ENCODE results near the gene TFEC.
A peak's percentile ranks its signal among the peaks of the same experiment; 100 is the strongest.
"Not testable (repeated sequence)": the region's sequence is repeated elsewhere in the genome, so short reads cannot be mapped to it uniquely, and the experiment has no call there.

TFEC gene, protein sequence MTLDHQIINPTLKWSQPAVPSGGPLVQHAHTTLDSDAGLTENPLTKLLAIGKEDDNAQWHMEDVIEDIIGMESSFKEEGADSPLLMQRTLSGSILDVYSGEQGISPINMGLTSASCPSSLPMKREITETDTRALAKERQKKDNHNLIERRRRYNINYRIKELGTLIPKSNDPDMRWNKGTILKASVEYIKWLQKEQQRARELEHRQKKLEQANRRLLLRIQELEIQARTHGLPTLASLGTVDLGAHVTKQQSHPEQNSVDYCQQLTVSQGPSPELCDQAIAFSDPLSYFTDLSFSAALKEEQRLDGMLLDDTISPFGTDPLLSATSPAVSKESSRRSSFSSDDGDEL

DNA sequence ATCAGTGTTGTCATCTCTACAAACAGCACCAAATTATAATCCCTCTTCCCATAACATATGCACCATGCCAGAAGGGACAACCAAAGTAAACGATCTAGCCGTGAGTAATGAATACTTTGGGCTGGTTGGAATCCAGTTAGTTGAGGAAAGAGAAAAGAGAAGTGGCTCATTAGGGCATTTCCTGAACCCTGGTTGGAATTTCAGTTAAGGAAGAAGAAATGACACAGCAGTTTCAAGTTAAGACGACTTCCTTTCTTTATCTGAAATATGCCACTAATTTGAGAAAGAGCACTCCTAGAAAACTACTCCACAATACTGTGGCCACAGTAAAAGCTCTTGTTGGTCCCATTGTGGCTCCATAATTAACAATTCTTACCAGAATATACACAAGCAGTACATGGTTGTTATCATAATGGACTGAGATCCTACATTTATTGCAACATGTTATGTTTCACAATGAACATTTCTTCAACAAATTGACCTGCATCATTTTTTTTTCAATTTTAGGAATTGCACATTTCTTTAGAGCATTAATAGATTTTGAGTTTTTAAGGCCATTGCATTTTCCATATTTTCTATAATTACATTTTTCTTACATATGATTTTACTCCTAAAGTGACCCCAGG lies at the start of gene TFEC:
Gene TFEC (minus strand): TSS at position 113 of the 626 bp plus-strand sequence. CDS start 46,322 bp downstream, outside the sequence.
- DNase-seq: no peak

DNA sequence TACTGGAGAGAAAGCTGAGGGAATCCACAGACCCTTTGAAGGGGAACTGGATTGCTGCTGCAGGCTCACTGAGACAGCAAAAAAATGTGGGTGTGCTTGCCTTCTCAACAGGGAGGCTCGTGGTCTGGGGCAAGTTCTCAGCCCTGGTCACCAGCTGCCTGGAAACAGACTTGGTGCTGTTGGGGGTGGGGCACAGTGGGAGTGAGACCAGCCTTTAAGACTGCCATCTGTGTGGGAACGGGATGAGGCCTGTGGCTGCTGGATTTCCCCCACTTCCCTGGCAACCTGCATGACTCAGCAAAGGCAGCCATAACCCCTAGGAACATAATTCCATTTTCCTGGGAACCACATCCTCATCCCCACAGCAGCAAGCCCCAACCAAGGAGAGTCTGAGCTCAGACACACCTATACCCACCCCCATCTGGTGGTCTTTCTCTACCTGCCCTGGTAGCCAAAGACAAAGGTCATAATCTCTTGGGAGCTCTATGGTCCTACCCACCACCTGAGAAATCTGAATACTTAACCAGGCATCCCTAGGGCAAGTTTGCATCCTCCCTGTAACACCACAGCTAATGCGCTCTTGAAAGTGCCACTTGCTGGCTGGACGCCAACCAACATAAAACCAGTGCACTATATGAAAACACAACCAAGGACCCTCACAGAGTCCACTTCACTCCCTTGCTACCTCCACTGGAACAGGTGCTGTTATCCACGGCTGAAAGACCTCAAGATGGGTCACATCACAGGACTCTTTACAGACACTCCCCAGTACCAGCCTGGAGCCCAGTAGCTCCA lies 45.0 kb upstream of the TFEC start:
- peak; percentile 9 for DNase-seq

DNA sequence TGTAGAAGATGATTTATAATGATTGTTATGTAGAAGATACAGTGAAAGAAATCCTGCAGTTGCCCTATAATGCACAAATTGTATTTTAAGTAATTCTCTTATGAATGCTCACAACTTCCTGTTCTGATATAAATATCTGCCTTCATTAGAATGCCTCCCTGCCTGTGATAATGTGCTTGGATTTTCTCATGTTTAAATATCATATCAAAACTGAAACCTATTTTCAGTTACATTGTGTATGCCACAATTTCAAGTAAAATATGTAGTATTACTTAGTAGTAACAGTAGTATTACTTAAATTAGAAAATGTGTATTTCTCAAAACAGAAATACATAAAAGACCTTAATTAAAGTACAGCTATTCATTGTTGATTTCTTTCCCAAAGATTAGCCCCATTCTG lies 41.1 kb upstream of the TFEC start:
- no peak for DNase-seq

DNA sequence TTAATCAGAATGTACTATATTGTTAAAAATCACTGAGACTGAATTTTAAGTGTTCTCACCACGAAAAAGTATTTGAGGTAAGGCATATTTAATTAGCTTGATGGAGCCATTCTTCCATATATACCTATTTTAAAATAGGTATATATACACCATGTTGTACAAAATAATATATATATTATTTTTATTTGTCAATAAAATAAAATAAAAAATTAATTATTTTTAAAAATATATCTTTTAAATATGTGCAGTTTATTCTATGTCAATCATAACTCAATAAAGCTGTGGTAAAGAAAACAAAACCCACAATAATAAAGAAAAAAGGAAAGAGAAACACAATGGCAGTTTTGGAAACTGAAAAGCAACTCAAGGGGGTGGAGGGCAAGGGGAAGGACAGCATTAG lies 33.6 kb upstream of the TFEC start:
- DNase-seq: no peak

DNA sequence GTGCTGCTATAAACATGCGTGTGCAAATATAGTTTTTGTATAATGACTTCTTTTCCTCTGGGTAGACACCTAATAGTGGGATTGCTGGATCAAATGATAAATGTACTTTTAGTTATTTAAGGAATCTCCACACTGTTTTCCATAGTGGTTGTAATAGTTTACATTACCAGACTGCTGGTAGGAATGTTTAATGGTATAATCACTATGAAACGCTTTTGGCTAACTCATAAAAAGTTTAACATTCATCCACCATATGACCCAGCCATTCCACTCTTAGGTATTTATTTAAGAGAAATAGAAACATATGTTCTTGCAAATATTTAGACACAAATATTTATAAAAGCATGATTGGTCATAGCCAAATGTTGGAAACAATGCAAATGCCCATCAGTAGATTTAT lies 32.1 kb upstream of the TFEC start:
- no peak for DNase-seq

DNA sequence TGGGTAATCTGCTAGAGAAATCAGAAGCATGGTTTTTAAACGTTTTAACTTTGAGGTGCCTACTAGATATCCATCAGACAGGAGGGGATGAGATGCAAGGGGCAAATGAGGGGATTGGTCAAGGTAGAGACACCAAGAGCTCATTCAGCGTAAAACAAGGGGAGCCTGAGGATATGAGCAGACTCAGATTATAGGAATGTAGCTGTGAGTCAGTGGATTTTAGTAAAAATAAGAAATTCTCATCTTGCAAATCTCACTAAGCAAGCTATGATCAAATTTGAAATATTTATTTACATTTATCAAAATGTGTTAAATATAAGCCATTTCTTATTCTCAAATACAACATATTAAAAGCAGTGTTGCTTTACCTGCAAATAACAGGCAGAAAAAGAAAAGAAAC lies 21.4 kb upstream of the TFEC start:
- no peak for DNase-seq

DNA sequence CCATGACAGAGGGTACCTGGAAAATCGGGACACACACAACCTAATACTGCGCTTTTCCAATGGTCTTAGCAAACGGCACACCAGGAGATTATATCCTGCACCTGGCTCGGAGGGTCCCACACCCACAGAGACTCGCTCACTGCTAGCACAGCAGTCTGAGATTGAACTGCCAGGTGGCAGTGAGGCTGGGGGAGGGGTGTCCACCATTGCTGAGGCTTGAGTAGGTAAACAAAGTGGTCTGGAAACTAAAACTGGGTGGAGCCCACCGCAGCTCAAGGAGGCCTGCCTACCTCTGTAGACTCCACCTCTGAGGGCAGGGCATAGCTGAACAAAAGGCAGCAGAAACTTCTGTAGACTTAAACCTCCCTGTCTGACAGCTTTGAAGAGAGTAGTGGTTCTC lies 16.7 kb upstream of the TFEC start:
- DNase-seq: not testable (repeated sequence)

DNA sequence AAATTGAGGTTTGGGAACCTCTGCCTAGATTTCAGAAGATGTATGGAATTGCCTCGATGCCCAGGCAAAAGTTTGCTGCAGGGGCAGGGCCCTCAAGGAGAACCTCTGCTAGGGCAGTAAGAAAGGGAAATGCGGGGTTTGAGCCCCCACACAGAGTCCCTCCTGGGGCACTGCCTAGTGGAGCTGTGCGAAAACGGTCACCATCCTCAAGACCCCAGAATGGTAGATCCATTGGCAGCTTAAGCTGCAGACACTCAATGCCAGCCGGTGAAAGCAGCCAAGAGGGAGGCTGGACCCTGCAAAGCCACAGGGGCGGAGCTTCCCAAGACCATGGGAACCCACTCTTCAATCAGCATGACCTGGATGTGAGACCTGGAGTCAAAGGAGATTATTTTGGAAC lies 15.0 kb upstream of the TFEC start:
- no peak for DNase-seq

DNA sequence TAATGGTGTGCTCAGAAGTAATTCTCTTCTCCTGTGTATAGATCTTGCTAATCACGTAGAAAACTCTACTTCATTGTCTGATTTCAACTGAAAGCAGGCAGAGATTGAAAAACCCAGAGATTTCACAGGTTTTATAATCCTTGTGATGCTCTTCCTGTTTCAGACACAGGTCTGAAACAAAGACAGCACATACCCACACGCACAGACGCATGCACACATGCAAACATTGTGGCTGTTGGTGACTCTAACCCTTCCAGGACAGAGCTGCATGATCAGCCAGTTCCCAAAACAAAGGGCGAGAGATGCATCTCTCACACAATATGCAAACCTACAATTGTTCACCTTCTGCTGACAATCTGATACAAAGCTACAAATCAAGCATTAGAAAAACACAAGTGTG lies 11.1 kb upstream of the TFEC start:
- no peak for DNase-seq

DNA sequence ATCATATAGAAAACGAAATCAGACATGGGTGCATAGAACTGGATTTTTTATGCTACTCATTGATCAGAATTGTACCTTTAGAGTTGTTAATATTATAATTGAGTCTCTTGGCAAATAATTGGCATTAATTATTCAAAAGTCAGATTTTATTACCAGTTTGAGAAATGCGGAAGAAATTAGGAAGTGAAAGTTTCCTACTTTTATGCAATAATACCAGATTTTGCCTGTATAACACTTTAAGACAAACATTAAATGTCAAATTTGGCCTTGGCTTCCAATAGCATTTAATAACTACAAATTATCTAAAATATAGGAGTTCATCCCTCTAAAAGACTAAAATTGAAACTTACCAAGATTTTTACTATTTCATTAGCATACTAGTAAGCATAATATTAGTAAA lies 6.8 kb upstream of the TFEC start:
- no peak for DNase-seq

DNA sequence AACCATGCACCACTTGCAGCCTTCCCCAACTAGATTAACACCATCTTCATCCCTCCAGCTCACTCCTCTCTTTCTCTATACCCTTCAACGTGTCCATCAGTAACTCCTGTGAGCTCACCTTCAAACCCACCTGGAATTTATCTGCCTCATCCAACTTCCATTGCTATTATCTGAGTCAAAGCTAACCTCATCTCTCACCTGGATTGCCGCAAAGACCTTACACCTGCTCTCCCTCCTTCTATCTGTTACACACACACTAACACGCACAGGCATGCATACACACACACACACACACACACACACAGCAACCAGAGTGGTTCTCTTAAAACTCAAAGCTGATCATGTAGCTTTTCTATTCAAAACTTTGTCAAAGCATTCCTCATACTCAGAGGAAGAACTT lies 3.8 kb upstream of the TFEC start:
- no peak for DNase-seq

DNA sequence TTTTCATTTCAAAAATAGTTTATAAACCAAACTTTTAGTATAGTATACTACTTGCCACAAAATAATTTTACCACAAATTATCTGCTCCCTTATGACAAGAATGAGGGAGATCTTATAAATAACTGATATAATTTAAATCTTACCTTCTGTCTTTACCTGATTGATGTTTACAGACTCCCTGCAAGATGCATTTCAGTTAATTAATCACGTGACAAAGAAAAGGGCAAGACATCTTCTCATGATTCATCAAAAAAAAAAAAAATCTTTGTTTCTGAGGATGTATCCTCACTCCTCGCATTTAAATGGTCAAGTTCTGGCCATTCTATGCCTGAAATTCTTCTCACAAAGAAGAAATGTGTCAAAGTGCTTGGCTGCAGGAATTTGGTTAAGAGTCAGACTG lies 2.3 kb upstream of the TFEC start:
- DNase-seq: no peak

DNA sequence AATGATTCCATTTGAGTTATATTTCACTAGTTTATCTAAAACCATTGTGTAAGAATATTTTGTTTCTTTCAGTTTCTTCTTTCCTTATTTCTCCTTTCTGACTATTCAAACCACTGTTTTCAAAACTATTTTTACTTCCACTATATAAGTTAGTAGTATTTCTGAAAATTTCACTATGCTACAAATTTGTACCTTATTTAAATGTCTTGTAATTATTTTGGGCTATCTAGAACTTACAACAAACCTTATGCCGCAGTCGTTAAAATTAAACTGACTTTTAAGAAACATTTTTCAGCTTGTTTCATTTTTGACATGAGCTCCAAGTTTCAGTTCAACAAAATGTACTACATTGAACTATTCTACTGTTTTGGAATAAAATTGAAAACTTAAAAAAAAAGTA lies 1.8 kb downstream of the TFEC start:
- DNase-seq: no peak

DNA sequence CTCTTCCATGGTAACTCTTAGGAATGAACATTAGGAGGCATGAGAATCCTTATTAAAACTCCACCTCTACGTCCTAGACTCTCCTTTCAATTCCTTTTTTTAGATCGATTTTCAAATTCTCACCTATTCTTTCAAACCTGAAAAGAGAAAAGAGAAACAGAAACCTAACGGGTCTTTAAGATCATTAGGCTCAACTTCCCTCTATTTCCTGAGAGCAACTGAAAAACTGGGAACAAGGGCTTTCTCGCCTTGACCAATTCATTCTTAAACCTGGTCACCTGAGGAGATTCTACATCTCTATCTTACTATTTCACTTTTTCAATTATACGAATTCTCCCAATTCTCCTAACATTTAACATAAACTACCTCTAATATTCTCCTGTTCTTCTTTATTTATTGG lies 2.8 kb downstream of the TFEC start:
- DNase-seq: no peak

DNA sequence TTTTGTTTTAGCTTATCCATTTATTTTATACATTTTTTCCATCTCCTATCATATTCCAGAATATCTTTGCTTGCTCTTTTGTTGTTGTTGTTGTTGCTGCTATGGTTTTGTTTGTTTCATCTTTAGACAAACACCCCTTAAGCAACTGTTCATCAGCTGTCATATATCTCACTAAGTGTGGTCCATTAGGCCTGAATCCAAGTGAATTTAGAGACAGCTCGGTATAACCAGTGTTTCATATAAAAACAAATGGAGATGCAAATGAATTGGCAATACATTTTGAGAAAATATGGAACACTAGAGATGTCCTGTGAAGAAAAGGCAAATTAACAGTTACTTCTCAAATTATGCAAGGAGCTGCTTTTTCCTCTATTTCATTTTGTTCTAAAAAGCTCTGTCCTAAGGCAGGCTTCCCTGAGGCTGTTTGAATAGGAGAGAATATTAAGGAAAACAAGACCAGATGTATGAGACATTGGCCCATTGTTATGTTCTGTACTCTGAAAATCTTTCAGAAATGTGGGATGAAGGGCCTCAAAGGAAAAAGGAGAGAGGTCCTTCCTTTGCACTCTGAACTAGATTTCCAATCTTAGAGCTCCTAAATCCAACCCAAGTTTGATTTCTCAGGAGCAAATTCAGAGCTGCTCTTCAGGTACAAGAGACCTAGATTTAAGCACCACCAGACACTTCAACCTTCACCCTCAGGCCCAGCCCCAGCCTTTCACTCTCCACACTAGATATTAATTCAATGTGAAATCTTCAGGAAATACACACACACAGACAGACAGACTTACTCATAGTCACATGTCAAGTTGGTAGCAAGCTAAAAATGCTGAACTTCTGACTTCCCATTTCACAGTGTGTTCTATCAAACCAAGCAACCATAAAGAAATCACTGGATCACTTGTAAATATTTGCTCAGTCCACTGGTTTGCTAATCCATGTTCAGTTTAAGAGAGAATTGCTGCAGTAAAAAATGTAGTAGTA lies 5.4 kb downstream of the TFEC start:
- DNase-seq: no peak

DNA sequence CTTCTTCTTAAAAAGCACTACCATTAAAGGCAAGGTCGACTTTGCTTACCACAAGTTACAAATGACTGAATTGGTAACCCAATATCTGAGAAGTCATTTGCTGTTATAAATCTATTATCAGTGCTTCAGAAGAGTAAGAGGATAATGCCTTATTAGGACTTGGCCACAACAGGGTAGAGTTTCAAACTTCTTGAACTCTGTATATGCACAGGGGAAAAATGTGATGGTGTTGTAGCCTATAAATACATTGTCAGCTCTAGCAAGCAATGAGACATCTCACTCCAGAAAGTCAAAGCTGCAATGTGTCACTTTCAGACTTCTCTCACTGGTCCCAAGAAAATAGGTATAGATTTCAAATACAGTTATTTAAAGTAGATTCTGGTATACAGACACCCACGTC lies 9.3 kb downstream of the TFEC start:
- no peak for DNase-seq

DNA sequence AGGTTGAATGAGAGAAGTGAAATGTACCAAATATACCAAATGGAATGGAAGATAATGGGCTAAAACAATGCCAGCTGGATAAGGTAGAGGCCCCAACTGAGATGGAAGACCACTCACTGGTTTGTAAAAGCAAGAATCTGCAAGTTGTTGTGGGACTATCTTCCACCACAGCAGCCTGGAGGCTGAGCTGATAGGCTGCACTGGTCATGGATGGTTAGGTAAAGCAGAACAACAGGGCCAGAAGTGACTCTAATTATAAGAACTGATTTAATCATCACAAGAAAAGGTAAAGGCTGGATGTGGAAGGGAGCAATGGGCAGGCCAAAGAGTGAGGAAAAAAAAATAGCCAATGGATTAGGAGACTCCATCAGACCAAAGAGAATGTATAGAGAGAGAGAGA lies 11.8 kb downstream of the TFEC start:
- no peak for DNase-seq

DNA sequence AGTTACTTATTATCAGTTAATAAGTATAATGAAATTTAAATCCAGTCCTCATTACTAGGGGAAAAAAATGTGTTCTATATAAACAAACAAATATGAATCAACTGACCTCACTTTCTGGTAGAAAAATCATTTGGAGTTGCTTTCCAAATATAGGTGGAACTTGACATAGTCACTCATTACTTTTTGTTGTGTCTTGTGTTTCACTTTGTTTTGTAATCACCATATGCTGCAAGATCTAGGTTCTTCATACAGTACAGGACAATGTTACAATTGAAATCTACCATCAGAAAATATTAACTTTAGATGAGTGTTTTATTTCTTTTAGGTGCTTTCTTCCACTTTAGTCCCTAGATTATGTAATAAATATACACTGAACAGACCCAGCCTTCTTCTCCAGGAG lies 16.9 kb downstream of the TFEC start:
- no peak for DNase-seq

DNA sequence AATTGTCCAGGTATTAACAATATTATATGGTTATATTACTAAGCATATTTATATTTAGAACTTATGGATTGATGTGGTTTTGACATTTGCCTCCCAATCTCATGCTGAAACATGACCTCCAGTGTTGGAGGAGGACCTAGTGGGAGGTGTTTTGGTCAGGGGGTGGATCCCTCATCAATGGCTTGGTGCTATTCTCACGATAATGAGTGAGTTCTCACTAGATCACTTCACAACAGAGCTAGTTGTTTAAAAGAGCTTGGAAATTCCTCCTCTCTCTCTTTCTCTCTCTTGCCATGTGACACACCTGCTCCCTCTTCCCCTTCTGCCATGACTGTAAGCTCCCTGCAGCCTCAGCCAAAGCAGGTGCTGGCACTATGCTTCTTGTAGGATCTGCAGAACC lies 19.0 kb downstream of the TFEC start:
- DNase-seq: no peak

DNA sequence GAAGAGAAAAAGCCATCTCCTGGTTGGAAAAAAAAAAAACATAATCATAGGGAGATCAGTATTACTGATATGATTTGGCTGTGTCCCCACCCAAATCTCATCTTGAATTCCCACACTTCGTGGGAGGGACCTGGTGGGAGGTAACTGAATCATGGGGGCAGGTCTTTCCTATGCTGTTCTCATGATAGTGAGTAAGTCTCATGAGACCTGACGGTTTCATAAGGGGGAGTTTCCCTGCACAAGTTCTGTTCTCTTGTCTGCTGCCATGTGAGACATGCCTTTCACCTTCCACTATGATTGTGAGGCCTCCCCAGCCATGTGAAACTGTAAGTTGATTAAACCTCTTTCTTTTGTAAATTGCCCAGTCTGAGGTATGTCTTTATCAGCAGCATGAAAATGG lies 25.8 kb downstream of the TFEC start:
- not testable (repeated sequence) for DNase-seq

DNA sequence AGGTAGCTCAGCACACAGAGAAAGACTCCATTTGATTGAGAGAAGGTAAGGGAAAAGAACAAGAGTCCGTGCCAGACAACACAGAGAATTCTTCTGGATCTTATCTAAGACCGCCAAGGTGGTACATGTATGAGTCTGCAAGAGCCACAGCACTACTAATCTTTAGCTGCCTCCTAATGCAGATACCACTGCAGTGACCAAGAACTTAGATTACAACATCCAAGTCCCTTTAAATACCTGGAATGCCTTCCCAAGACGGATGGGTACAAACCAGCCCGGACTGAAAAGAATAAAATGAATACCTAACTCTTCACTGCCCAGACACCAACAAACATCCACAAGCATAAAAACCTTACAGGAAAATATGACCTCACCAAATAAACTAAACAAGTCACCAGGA lies 33.3 kb downstream of the TFEC start:
- no peak for DNase-seq

DNA sequence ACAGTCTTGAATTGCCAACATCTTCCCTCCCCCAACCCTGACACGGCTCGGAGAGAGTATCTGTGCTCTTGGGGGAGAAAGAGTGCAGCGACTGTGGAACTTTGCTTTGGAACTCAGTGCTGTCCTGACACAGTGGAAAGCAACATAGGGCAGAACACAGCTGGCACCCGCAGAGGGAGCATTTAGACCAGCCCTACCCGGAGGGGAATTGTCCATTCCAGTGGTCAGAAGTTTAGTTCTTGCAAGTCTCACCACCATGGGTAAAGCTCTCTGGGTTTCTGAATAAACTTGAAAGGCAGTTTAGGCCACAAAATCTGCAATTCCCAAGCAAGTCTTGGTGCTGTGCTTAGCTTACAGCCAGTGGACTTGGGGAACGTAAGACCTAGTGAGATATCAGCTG lies 34.9 kb downstream of the TFEC start:
- no peak for DNase-seq

DNA sequence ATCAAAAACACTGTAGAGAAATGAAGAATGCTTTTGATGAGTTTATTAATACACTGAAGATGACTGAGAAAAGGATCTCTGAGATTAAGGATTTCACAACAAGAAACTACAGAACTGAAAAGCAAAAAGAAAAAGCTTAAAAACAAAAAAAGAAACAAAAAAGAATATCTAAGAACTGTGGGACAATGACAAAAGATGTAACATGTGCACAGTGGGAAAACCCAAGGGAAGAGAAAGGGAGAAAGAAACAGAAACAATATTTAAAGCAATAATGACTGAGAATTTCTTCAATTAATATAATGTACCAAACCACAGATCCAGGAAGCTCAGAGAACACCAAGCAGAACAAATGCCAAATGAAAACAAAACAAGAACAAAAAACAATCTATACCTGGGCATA lies 42.2 kb downstream of the TFEC start:
- DNase-seq: no peak
